ENCODE results near the gene GPER1. TPM values are rescaled to one million over a fixed set of nuclear protein-coding genes. Genes with fewer than 3 reads are reported as not detected.

Gene GPER1
- total RNA-seq: 0.78 and 1.4 TPM in 2 replicates

DNA sequence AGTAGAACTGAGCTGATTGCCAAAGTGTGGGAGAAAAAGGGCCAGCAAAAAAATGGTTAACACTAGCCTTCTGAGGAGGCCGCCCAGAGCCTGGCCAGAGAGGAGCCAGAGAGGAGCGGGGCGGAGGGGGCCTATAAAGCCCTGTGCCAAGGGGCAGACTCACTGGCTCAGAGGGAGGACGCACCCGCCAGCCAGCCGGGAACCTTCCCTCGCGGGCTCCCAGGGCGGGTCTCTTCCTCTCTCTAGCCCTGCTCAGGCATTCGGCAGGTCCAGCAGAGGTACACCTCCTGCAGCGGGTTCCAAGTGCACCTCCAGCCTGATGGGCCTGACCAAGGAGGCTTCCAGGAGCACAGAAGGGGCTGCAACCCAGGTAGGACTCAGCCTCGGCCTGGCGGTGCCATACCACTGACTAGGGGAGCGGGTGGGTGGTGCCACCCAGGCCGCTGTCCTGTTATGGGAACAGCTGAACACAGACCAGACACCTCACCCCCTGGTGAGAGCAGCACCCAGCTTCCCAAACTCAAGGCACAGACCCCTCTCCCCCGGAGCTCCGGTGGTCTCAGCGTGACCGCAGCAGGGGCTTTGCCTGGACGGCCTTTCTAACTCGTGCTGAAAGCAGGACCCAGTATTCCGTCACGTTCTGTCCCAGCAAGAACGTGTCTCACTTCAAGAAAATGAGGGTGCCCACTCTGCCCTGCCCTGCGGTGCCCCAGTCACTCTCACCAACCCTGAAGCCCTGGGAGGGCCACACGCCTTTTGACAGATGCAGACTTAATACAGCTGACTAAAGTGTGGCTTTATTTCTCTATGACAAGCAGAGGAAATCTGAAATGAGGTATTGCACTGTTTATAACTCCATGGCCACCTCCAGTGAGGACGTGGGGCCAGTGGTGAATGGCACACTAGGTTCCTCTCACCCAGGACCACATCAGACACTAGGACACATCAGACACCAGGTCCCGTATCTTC lies at the start of gene GPER1:
GPER1 (plus strand) TSS at position 162 of the 969 bp plus-strand sequence. CDS start 3,616 bp downstream, outside the sequence.

DNA sequence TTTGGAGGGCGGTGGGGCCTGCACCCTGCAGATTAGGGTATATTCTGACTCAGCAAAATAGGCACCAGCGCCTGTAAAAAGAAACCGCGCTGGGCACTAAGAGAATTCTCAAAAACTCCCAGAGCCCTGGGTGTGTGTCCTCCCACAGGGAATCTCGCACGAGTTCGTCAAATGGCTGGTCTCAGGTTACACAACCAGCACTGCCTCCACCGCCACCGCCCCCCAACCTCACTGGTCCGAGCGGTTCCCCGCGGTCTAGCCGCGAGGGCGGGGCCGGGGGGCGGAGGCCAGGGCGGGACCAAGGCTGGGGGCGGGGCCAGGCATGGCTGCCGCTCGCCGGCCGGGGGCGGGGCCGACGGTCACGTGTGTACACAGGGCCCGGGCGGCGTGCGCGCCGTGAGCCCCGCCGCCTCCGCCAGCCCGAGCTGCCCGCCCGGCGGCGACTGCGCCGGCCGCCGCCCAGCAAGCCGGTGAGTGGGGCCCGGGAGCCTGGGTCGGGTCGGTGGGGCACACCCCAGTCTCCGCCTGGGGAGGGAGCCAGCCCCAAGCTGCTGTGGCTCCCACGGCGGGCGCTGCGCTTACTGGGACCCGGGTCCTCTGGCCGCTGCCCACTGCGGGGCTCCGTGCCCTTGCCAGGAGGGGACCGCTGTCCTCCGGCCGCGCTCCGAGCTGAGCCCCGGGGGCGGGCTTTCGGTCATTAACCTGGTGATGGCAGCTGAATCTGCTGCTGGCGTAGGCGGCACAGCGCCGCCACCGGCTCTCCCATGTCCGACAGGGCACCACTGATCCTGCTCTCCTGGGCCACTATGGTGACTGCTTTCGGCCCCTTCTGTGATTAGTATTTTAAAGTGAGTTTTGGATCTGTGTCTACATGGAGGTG lies 43.5 kb upstream of the GPER1 start, which contains the start of gene GPR146:
GPR146 (plus strand) TSS at position 358 of the 880 bp plus-strand sequence. CDS start 12,970 bp downstream, outside the sequence.

Other genes starting within 250 kb of the GPER1 start
- 20.4 and 22.2 TPM in 2 replicates for gene GET4, start 211.6 kb upstream of the GPER1 start, total RNA-seq
- 1.7 and 14.8 TPM in 2 replicates for gene ADAP1, start 133.4 kb upstream of the GPER1 start, total RNA-seq
- gene COX19, start 112.6 kb upstream of the GPER1 start, total RNA-seq: 4.0 and 6.2 TPM in 2 replicates
- not detected in 2 replicates for gene CYP2W1, start 104.9 kb upstream of the GPER1 start, total RNA-seq
- 1.2 and 3.7 TPM in 2 replicates for gene GPR146, start 43.6 kb upstream of the GPER1 start, total RNA-seq
- gene ZFAND2A, start 72.1 kb downstream of the GPER1 start, total RNA-seq: 25.5 and 26.2 TPM in 2 replicates
- gene UNCX, start 144.8 kb downstream of the GPER1 start, total RNA-seq: not detected in 2 replicates

All from epithelial cell of alveolus of lung (primary cell).